Trophoblast cell (in vitro differentiated cells and primary cell): ENCODE data around the gene JPH4.
"Not testable (repeated sequence)": the region's sequence is repeated elsewhere in the genome, so short reads cannot be mapped to it uniquely, and the experiment has no call there.

Experiments used
- DNase-seq, 2 donors: peaks; one replicate each; pipeline ENCODE4 v3.0.0-alpha.2; 2016
- H2AFZ ChIP-seq: 2 replicates; pipeline ENCODE4 v1.6.1; 2013; ENCODE audit warnings: low read length, moderate library complexity, mild to moderate bottlenecking; ENCODE audit not compliant: insufficient read depth, poor library complexity
- H2AK5ac ChIP-seq: 2 replicates; pipeline ENCODE4 v1.6.1; 2013; ENCODE audit warnings: mild to moderate bottlenecking, low read length
- H2BK120ac ChIP-seq: 2 replicates; pipeline ENCODE4 v1.6.1; 2013; ENCODE audit warnings: low read length, mild to moderate bottlenecking, moderate library complexity; ENCODE audit not compliant: insufficient read depth, poor library complexity
- H2BK12ac ChIP-seq: 2 replicates; pipeline ENCODE4 v1.6.1; 2013; ENCODE audit warnings: mild to moderate bottlenecking, low read length, moderate library complexity
- H2BK5ac ChIP-seq: 2 replicates; pipeline ENCODE4 v1.6.1; 2013; ENCODE audit warnings: low read length, low read depth, moderate library complexity, mild to moderate bottlenecking; ENCODE audit not compliant: poor library complexity
- H3K14ac ChIP-seq: 2 replicates; pipeline ENCODE4 v1.6.1; 2013; ENCODE audit warnings: mild to moderate bottlenecking, low read length
- H3K18ac ChIP-seq: 2 replicates; pipeline ENCODE4 v1.6.1; 2013; ENCODE audit warnings: mild to moderate bottlenecking, low read length
- H3K23ac ChIP-seq: 2 replicates; pipeline ENCODE4 v1.6.1; 2013; ENCODE audit warnings: low read length
- H3K27ac ChIP-seq: 2 replicates; pipeline ENCODE4 v1.5.1; 2013; ENCODE audit warnings: low read depth, mild to moderate bottlenecking, inconsistent platforms, low read length, moderate library complexity
- H3K27me3 ChIP-seq: 2 replicates; pipeline ENCODE4 v1.6.1; 2013; ENCODE audit warnings: inconsistent platforms, mild to moderate bottlenecking, low read length, moderate library complexity; ENCODE audit not compliant: insufficient read depth
- H3K36me3 ChIP-seq, 2 experiments: 1 replicate in 1 of 2; 2 replicates in 1 of 2; pipeline ENCODE4 v1.6.1; 2013; ENCODE audit warnings: low read length in 2 of 2, mild to moderate bottlenecking in 2 of 2, moderate library complexity in 1 of 2; ENCODE audit not compliant: insufficient read depth in 2 of 2, control insufficient read depth in 1 of 2
- H3K4ac ChIP-seq: 2 replicates; pipeline ENCODE4 v1.6.1; 2013; ENCODE audit warnings: low read depth, mild to moderate bottlenecking, low read length, moderate library complexity
- H3K4me1 ChIP-seq, 2 experiments: 1 replicate in 1 of 2; 2 replicates in 1 of 2; pipeline ENCODE4 v1.6.1; 2013; ENCODE audit warnings: low read length in 2 of 2, mild to moderate bottlenecking in 2 of 2, moderate library complexity in 1 of 2; ENCODE audit not compliant: insufficient read depth in 2 of 2, control insufficient read depth in 1 of 2
- H3K4me2 ChIP-seq: 2 replicates; pipeline ENCODE4 v1.6.1; 2013; ENCODE audit warnings: inconsistent platforms, mild to moderate bottlenecking, low read length, moderate library complexity
- H3K4me3 ChIP-seq: 2 replicates; pipeline ENCODE4 v1.5.1; 2013; ENCODE audit warnings: mild to moderate bottlenecking, low read depth, low read length, inconsistent platforms
- H3K79me1 ChIP-seq: one replicate; pipeline ENCODE4 v1.6.1; 2013; ENCODE audit warnings: low read length
- H3K79me2 ChIP-seq: 2 replicates; pipeline ENCODE4 v1.6.1; 2013; ENCODE audit warnings: low read length, mild to moderate bottlenecking; ENCODE audit not compliant: control insufficient read depth, insufficient read depth, poor library complexity
- H3K9ac ChIP-seq: 2 replicates; pipeline ENCODE4 v1.6.1; 2013; ENCODE audit warnings: mild to moderate bottlenecking, low read length
- H3K9me3 ChIP-seq: 2 replicates; pipeline ENCODE4 v1.6.1; 2013; ENCODE audit warnings: low read depth, mild to moderate bottlenecking, control low read depth, inconsistent platforms, low read length; ENCODE audit not compliant: insufficient read depth
- H4K12ac ChIP-seq: 2 replicates; pipeline ENCODE4 v1.6.1; 2013; ENCODE audit warnings: low read depth, mild to moderate bottlenecking, low read length, moderate library complexity
- H4K8ac ChIP-seq: 2 replicates; pipeline ENCODE4 v1.6.1; 2013; ENCODE audit warnings: low read depth, mild to moderate bottlenecking, low read length, moderate library complexity
- H4K91ac ChIP-seq: one replicate; pipeline ENCODE4 v1.6.1; 2013; ENCODE audit warnings: low read depth, mild to moderate bottlenecking, low read length, moderate library complexity
- WGBS: extraction: QIAGEN DNeasy Blood & Tissue Kit; methylation state at CpG from one replicate; pipeline ENCODE4 v1.1.7; 2013; ENCODE audit warnings: missing lambda C conversion rate; ENCODE audit not compliant: insufficient read length, insufficient coverage; ENCODE audit errors: extremely low coverage; 5-methylcytosine and 5-hydroxymethylcytosine counted together

Gene JPH4

DNA sequence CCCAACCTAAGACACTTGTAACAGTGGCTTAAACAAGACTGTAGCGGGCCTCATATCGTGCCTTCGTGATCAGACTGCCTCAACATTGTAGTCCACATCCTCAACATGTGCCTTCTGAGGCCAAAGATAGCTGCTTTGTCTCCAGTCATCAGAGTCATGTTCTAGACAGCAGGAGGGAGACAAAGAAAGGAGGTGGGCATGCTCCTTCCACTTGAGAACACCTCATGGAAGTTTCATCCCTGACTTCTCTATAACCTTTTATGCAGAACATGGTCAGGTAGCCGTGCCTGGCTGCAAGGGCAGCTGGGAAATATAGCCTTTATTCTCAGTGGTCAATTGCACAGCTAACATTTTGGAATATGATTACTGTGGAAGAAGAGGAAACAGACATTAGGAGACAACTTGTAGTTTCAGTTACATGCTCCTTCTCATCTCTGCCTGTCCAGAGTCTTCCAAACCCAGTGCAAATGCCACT lies 32.3 kb upstream of the JPH4 start:
- H3K4me1 ChIP-seq = no peaks in the 10 kb centered on the region
- H4K8ac ChIP-seq = no peak overlapping the region
- H2AFZ ChIP-seq = no peak overlapping the region
- no peak overlapping the region for H2BK12ac ChIP-seq
- H2BK5ac ChIP-seq = no peak overlapping the region
- no peaks in the 10 kb centered on the region for H3K79me1 ChIP-seq
- H2BK120ac ChIP-seq = no peak overlapping the region
- no peaks in the 10 kb centered on the region for H3K79me2 ChIP-seq
- no peak overlapping the region for H4K12ac ChIP-seq
- H3K23ac ChIP-seq = no peak overlapping the region
- peaks cover 4% of the 10 kb centered on the region for H3K9me3 ChIP-seq
- no peak overlapping the region for H3K14ac ChIP-seq
- H3K36me3 ChIP-seq = no peaks in the 10 kb centered on the region
- no peak overlapping the region for H3K9ac ChIP-seq
- DNase-seq = no peak
- H4K91ac ChIP-seq = no peak overlapping the region
- H3K4ac ChIP-seq = no peak overlapping the region
- H3K18ac ChIP-seq = no peak overlapping the region
- no peak overlapping the region for H3K4me3 ChIP-seq
- H3K4me2 ChIP-seq = no peak overlapping the region
- WGBS = no CpG with 5 or more reads among the region's 4 CpGs
- H3K27ac ChIP-seq = no peak overlapping the region
- H3K27me3 ChIP-seq = no peaks in the 10 kb centered on the region
- no peak overlapping the region for H2AK5ac ChIP-seq

DNA sequence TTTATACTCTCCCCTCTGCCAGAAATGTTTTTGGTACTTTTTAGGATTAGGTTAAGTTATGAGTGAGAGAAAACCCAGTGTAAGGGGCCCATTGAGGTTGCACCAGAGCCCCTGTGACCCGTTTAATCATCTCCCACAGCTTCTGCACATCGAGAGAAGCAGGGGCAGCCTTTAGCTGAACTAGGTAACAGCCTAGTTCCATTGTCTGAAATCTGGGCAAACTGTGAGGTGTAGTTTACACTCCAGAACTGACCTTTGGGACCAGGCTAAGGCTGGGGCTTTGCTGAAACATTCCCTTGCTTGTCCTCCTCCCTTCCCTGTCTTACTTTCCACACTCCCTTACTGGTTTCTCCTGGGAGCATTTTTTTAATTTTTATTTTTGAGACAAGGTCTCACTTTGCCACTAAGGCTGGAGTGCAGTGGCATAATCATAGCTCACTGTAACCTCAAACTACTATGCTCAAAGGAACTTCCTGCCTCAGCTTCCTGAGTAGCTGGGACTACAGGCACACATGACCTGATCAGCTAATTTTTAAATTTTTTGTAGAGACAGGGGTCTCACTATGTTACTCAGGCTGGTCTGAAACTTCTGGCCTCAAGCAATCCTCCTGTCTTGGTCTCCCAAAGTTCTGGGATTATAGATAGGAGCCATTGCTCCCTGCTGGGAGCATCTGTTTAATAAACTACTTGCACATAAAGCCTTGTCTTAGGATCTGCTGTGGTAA lies 31.7 kb upstream of the JPH4 start:
- Histone ChIP-seq H3K27me3 (no peaks in the 10 kb centered on the region), H3K27ac (no peak overlapping the region), H3K18ac (no peak overlapping the region), H3K36me3 (no peaks in the 10 kb centered on the region), H2BK120ac (no peak overlapping the region), H3K14ac (no peak overlapping the region), H4K12ac (no peak overlapping the region), H4K91ac (no peak overlapping the region), H3K79me1 (no peaks in the 10 kb centered on the region), H2BK12ac (no peak overlapping the region), H3K23ac (no peak overlapping the region), H2AFZ (no peak overlapping the region), H2BK5ac (no peak overlapping the region), H3K9ac (no peak overlapping the region), H2AK5ac (no peak overlapping the region), H3K4me3 (no peak overlapping the region), H3K79me2 (no peaks in the 10 kb centered on the region), H3K4me2 (no peak overlapping the region), H4K8ac (no peak overlapping the region), H3K9me3 (peaks cover 4% of the 10 kb centered on the region), H3K4ac (no peak overlapping the region), H3K4me1 (no peaks in the 10 kb centered on the region)
- WGBS = no CpG with 5 or more reads among the region's 2 CpGs
- DNase-seq = no peak

DNA sequence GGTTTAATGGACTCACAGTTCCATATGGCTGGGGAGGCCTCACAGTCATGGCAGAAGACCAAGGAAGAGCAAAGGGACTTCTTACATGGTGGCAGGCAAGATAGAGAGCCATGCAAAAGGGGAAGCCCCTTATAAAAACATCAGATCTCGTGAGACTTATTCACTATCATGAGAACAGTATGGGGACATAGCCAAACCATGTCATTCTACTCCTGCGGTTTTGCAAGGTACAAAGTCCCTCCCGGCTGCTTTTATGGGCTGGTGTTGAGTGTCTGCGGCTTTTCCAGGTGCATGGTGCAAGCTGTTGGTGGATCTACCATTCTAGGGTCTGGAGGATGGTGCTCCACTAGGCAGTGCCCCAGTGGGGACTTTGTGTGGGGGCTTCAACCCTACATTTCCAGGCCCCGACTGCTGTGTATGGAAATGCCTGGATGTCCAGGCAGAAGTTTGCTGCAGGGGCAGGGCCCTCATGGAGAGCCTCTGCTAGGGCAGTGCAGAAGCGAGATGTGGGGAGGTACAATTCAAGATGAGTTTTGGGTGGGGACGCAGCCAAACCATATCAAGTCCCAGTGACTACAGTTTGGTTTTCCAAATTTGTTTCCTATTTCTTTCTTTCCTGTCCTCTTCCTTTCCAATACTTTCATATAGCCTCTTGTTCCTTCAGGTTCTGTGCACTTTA lies 31.0 kb upstream of the JPH4 start:
- H2AFZ ChIP-seq, H3K4me2 ChIP-seq, H2BK120ac ChIP-seq, H3K79me2 ChIP-seq, H3K9ac ChIP-seq, H2BK5ac ChIP-seq, H3K4me3 ChIP-seq, H3K14ac ChIP-seq, H4K12ac ChIP-seq, H4K8ac ChIP-seq, H3K36me3 ChIP-seq, H3K23ac ChIP-seq, H3K27me3 ChIP-seq, H2AK5ac ChIP-seq, DNase-seq, H3K27ac ChIP-seq, H3K4me1 ChIP-seq, H2BK12ac ChIP-seq, H3K18ac ChIP-seq, H3K9me3 ChIP-seq, H4K91ac ChIP-seq, H3K79me1 ChIP-seq, H3K4ac ChIP-seq: not testable (repeated sequence)
- no CpG with 5 or more reads among the region's 7 CpGs for WGBS

DNA sequence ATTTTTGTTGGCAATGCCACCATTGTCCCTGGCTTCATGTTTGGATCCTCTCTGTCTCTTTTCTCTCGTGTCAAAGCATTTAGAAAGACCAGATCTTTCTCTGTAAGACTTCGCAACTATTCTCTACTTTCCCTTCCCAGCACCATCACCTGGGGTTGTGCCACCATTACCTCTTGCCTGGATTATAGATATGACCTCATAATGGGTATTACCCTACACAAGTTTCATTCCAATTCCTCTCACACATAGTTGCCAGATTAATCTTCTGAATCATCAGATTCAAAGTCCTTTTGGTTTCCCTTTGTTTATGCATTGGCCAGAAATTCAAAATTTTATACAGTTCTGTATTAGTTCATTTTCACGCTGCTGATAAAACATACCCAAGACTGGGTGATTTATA lies 30.4 kb upstream of the JPH4 start:
- H3K9me3 ChIP-seq = peaks cover 6% of the 10 kb centered on the region
- H3K36me3 ChIP-seq = no peaks in the 10 kb centered on the region
- no peak overlapping the region for H3K4ac ChIP-seq
- no peaks in the 10 kb centered on the region for H3K27me3 ChIP-seq
- no peak overlapping the region for H2AFZ ChIP-seq
- no peak overlapping the region for H4K12ac ChIP-seq
- WGBS = no CpG with 5 or more reads among the region's 3 CpGs
- H3K79me1 ChIP-seq = no peaks in the 10 kb centered on the region
- H3K14ac ChIP-seq = no peak overlapping the region
- no peaks in the 10 kb centered on the region for H3K79me2 ChIP-seq
- H3K4me3 ChIP-seq = no peak overlapping the region
- H3K9ac ChIP-seq = no peak overlapping the region
- H2BK5ac ChIP-seq = no peak overlapping the region
- no peak overlapping the region for H3K27ac ChIP-seq
- no peak overlapping the region for H2BK12ac ChIP-seq
- peak in 1 of 2 donors; percentile 28 for DNase-seq
- H4K8ac ChIP-seq = no peak overlapping the region
- no peaks in the 10 kb centered on the region for H3K4me1 ChIP-seq
- no peak overlapping the region for H2BK120ac ChIP-seq
- no peak overlapping the region for H3K4me2 ChIP-seq
- H3K23ac ChIP-seq = no peak overlapping the region
- no peak overlapping the region for H4K91ac ChIP-seq
- no peak overlapping the region for H3K18ac ChIP-seq
- no peak overlapping the region for H2AK5ac ChIP-seq
